HG02759 (cell line): ENCODE measurements around the gene CD48.

Experiments used
- ATAC-seq: cut with Tn5 transposase; IDR thresholded peaks from one replicate; pipeline ENCODE4 v1.9.1; 2021; ENCODE audit warnings: mild to moderate bottlenecking, moderate library complexity; ENCODE audit not compliant: unreplicated experiment

The CD48 gene

DNA sequence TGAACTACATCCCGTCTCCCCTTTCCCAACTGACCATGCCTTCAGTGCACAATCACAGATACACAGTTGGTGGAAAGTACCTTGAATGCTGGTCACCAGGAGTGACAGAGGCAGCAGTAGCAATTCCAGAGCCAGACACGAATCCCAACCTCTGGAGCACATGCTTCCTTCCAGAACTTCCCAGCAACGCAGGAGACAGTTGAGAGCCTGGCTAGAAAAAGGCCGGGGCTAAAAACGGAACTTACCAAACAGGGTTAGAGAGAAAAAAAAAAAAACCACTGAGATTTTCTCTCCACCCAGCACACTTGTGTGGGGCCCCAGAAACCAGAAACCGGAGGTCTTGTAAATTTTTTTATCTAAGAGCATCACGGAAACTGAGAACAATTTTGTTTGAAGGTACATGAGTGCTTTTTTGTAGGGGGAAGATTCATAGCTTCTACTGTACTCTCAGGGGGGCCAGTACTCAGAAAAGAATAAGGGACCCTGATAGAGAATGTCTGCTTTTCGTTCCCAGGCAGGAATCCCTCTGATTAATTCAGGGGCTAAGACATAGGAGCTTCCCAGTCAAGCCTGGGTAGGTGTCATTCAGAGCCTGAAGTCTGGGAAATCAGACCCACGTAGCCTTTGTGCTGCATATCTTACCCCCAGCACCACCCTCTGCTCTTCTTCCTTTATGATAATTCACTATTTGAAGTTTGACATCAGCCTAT is at the start of gene CD48:
TSS of gene CD48 (minus strand) at position 221 of the 710 bp plus-strand sequence. CDS start at position 162, 59 bp downstream.
- peak; percentile 39 for ATAC-seq

GRCh38 chr1:160761046-160761445 is 49.4 kb upstream of the CD48 start:
- ATAC-seq = no peak

GRCh38 chr1:160759740-160760139 is 48.1 kb upstream of the CD48 start:
- no peak for ATAC-seq

GRCh38 chr1:160758521-160758920 is 46.9 kb upstream of the CD48 start:
- ATAC-seq = no peak

DNA sequence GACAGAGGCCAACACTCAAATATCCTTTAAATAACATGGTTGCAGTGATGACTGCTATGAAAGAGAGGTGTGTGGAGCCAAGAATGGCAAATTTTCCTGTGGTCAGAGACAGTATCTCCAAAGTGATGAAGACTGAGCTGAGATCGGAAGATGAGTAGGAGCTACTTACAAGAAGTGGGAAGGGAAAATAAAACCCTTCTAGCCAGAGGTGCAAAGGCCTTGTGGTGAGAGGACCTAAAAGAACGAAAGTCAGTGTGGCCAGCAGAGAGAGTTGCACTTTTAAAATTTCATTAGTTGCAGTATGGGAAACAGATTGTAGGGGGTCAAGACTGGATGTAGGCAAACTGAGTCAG is 45.2 kb upstream of the CD48 start:
- no peak for ATAC-seq

GRCh38 chr1:160755911-160756848 is 44.6 kb upstream of the CD48 start:
- peak; percentile 39 for ATAC-seq

DNA sequence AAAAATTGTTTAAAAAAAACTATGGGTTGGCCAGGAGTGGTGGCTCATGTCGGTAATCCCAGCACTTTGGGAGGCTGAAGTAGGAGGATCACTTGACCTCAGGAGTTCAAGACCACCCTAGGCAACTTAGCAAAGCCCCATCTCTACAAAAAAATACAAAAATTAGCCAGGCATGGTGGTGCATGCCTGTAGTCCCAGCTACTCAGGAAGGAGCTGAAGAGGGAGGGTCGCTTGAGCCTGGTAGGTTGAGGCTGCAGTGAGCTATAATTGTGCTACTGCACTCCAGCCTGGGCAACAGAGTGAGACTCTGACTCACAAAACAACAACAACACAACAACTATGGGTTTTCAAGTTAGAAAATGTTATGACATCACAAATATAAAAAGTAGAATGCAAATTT is 43.8 kb upstream of the CD48 start:
- ATAC-seq = no peak

DNA sequence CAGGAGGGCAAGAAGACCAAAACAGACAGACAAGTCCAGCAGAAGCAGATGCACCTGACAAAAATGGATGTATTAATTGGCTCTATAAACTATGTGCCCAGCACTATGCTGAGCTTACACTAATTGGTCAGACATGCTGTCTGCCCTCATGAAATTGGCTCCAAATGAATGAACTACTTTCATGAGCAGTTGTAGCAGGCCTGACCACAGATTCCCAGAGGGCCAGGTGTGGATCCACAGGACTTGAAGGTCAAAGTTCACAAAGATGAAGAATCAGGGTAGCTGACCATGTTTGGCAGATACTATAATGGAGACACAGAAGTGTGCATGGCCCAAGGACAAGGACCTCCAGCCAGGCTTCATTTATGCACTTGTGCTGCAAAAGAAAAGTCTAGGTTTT is 42.0 kb upstream of the CD48 start:
- no peak for ATAC-seq

GRCh38 chr1:160752924-160753323 is 41.3 kb upstream of the CD48 start:
- no peak for ATAC-seq

DNA sequence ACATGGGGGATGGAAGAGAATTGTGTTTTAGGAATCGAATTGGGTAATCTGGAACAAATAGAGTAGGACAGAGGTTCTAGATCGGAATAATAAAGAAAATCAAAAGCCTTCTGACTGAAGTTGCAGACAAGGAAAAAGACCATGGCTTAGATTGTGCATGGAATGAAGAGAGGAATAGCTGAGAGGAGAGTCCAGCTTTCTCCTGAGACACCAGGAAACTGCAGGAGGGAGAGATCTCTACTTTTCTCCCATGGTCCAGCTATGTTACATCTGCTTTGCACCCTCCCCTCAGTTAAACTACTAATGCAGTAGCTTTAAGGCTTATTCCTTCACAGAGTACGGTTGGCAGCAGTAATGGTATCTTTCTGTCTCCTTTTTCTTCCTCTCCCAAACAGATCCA is 40.8 kb upstream of the CD48 start:
- ATAC-seq = no peak

- no peak for ATAC-seq
These were observed 39.0 kb upstream of the CD48 start for GRCh38 chr1:160750608-160751007.

DNA sequence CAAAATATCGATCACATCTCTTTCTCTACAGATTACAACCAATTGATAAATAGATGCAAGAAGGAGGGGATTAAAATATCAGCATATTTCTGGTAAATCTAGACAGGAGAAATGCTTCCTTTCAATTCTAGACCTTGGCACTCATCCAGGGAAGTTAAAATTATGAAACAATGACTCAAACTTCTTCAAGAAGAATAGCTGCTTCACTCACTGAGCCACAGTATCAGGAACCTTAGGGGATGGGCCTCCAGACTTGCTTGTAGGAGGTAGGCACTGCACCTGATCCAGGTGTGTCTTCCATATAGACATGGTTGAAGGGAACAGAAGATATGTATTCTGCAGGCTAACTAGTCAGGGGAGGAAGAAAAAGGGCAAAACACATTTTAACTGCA is 37.3 kb upstream of the CD48 start:
- no peak for ATAC-seq

DNA sequence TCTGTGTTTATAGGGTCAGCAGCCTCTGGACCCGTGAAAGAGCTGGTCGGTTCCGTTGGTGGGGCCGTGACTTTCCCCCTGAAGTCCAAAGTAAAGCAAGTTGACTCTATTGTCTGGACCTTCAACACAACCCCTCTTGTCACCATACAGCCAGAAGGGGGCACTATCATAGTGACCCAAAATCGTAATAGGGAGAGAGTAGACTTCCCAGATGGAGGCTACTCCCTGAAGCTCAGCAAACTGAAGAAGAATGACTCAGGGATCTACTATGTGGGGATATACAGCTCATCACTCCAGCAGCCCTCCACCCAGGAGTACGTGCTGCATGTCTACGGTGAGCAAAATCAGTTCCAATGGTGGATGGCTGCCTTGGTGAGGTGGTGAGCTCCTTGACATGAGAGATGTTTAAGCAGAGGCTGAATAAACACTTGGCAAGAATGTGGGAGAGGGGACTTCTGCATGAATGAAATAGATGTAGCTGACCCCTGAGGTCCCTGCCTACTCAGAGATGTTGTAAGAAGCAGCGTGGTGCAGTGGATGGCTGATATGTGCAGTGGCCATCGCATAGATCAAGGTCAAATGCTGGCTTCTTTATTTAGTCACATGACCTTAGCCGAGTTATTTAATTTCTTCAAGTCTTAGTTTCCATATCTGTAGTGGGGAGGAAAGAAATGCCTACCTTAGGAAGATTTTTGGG is 36.7 kb upstream of the CD48 start:
- no peak for ATAC-seq

GRCh38 chr1:160747717-160748116 is 36.1 kb upstream of the CD48 start:
- ATAC-seq = no peak

GRCh38 chr1:160746836-160747500 is 35.3 kb upstream of the CD48 start:
- no peak for ATAC-seq

GRCh38 chr1:160745551-160745950 is 33.9 kb upstream of the CD48 start:
- ATAC-seq = no peak

- no peak for ATAC-seq
These were observed 33.4 kb upstream of the CD48 start for GRCh38 chr1:160744852-160745520.

GRCh38 chr1:160744199-160744851 is 32.7 kb upstream of the CD48 start:
- ATAC-seq = no peak

DNA sequence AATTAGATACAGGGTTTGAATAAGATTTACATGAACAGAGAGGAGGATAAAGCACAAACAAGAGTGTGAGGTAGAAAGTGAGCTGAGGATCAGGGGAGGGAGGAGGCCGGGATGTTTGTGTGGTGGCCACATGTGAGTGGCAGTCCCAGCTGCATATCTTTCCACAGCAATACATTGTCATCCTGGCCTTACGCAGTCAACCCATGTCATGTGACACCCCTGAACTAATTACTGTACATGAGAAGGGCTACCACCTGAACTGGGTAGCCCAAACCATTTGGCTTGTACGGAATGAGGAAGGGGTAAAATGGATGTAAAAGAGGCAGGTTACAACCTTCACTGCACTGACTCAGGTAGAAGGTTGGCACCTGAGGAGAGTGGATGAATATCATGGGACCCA is 31.6 kb upstream of the CD48 start:
- ATAC-seq = no peak
